WERI-Rb-1 (cell line): ENCODE results near the gene WFDC1.

Experiments used
- DNase-seq: peaks from one replicate; pipeline ENCODE4 v3.0.0-alpha.2; 2020
- H3K27ac ChIP-seq: fragments of 250-450 bp; sonication (Bioruptor Pico); 2 replicates; pipeline ENCODE4 v1.5.1; 2020; ENCODE audit warnings: mild to moderate bottlenecking, moderate library complexity
- H3K27me3 ChIP-seq: fragments of 250-450 bp; sonication (Bioruptor Pico); 2 replicates; pipeline ENCODE4 v1.5.1; 2021; ENCODE audit warnings: mild to moderate bottlenecking, low read depth, moderate library complexity; ENCODE audit not compliant: insufficient read depth, severe bottlenecking
- H3K36me3 ChIP-seq: fragments of 250-450 bp; sonication (Bioruptor Pico); 2 replicates; pipeline ENCODE4 v1.5.1; 2020; ENCODE audit warnings: mild to moderate bottlenecking, moderate library complexity
- H3K4me3 ChIP-seq: 2 replicates; pipeline ENCODE4 v1.5.1; 2011; ENCODE audit warnings: low read depth, mild to moderate bottlenecking, control low read depth, low read length
- H3K9me3 ChIP-seq: fragments of 250-450 bp; sonication (Bioruptor Pico); 2 replicates; pipeline ENCODE4 v1.5.1; 2021; ENCODE audit warnings: mild to moderate bottlenecking, moderate library complexity; ENCODE audit not compliant: severe bottlenecking
- TF ChIP-seq, protein P1 (sequence below): IDR thresholded peaks from 2 replicates; pipeline ENCODE4 v1.5.1; 2011; ENCODE audit warnings: low read depth, mild to moderate bottlenecking, control low read depth, inconsistent platforms, low read length

Gene WFDC1

DNA sequence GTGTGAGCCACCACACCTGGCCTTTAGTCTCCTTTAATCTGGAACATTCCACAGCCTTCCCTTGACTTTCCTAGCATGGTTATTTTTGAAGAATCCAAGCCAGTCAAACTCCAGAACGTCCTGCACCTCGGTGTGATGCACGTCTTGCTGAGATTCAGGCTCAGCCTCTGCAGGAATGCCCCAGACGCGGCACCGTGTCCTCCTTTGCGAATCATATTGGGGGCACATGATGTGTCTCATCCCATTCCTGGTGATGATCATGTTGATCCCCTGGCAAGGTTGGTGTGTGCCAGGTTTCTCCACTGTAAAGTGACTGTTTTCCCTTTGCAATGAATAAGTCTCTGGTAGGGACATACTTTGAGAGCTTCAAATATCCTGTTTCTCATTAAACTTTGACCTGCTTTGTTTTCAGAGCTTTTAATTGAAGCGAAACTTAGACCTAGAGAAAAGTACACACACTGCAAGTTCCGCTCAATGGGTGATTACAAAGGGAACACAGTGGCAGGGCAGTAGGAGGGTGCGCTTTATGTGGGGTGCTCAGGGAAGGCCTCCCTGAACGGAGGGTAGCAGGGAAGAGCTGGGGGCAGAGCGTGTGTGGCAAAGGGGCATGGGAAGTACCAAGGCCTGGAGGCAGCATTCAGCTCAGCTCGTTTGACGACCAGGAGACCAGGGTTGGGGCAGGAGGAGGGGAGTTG is 64.1 kb downstream of the WFDC1 start:
- no peak overlapping the region for H3K27ac ChIP-seq
- TF ChIP-seq, protein P1, sequence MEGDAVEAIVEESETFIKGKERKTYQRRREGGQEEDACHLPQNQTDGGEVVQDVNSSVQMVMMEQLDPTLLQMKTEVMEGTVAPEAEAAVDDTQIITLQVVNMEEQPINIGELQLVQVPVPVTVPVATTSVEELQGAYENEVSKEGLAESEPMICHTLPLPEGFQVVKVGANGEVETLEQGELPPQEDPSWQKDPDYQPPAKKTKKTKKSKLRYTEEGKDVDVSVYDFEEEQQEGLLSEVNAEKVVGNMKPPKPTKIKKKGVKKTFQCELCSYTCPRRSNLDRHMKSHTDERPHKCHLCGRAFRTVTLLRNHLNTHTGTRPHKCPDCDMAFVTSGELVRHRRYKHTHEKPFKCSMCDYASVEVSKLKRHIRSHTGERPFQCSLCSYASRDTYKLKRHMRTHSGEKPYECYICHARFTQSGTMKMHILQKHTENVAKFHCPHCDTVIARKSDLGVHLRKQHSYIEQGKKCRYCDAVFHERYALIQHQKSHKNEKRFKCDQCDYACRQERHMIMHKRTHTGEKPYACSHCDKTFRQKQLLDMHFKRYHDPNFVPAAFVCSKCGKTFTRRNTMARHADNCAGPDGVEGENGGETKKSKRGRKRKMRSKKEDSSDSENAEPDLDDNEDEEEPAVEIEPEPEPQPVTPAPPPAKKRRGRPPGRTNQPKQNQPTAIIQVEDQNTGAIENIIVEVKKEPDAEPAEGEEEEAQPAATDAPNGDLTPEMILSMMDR, result no peak
- H3K4me3 ChIP-seq, result no peak overlapping the region

DNA sequence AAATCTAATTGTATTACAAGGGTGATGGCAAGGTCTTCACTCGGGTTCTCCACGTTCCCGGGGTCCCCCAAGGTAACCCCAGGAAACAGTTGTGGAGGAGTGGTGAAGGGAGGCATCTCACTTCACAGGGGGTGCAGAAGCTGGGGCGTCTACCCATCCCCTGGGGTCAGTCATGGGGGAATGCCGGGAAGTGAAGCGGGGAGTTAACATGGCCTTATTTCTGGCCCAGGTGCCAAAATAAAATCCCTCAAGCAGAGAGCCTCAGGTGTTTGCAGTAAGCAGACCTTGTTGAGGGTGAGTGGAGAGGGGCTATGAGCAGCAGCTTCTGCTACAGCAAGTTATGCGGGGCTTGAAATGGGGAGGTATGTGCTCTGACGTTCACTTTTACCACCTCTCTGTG is 64.6 kb downstream of the WFDC1 start:
- no peaks in the 10 kb centered on the region for H3K27me3 ChIP-seq
- no peaks in the 10 kb centered on the region for H3K36me3 ChIP-seq
- no peaks in the 10 kb centered on the region for H3K9me3 ChIP-seq
- TF ChIP-seq, protein P1, result no peak
- H3K4me3 ChIP-seq, result no peak overlapping the region
- no peak overlapping the region for H3K27ac ChIP-seq
- no peak for DNase-seq

More for the DNA sequence above, 64.1 kb downstream of the WFDC1 start:
- no peaks in the 10 kb centered on the region for H3K27me3 ChIP-seq
- H3K36me3 ChIP-seq, result no peaks in the 10 kb centered on the region
- no peak for DNase-seq
- no peaks in the 10 kb centered on the region for H3K9me3 ChIP-seq

DNA sequence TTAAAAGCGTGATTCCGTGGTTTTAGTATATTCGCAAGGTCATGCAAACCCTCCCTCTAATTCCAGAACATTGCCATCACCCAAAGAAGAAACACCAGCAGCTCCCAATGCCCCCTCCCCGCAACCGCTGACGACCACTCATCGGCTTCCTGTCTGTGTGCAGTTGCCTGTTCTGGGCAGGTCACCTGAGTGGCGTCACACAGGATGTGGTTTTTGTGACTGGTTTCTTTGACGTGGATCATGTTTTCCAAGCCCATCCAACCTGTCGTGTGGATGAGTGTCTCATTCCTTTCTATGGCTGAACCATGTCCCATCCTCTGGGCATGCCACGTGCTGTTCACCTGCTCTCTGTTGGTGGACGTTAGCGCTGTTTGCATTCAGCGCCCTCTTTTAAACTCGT is 65.5 kb downstream of the WFDC1 start:
- Histone ChIP-seq H3K4me3 (no peak overlapping the region), H3K36me3 (no peaks in the 10 kb centered on the region), H3K27me3 (no peaks in the 10 kb centered on the region), H3K27ac (no peak overlapping the region), H3K9me3 (no peaks in the 10 kb centered on the region)
- TF ChIP-seq, protein P1, result no peak
- DNase-seq, result no peak

DNA sequence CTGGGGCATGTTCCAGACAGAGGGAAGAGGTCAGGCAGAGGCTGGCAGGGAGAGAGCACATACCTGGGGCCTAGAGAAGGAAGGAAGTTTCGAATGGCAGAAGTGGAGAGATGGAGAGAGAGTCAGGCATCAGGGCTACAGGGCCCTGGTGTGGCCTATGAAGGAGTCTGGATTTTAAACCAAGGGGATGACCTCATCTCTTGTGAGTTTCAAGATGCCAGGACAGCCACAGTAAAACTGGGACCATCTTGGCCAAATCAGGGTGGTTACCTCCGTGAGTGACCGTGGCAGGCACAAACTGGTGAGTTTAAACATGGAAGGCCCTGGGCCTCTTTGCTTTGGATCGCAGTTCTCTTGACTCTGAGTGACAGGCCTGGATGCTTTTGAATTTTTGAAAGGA is 66.1 kb downstream of the WFDC1 start:
- Histone ChIP-seq H3K9me3 (no peaks in the 10 kb centered on the region), H3K27me3 (no peaks in the 10 kb centered on the region), H3K4me3 (no peak overlapping the region), H3K27ac (no peak overlapping the region), H3K36me3 (no peaks in the 10 kb centered on the region)
- TF ChIP-seq, protein P1, result no peak
- no peak for DNase-seq

DNA sequence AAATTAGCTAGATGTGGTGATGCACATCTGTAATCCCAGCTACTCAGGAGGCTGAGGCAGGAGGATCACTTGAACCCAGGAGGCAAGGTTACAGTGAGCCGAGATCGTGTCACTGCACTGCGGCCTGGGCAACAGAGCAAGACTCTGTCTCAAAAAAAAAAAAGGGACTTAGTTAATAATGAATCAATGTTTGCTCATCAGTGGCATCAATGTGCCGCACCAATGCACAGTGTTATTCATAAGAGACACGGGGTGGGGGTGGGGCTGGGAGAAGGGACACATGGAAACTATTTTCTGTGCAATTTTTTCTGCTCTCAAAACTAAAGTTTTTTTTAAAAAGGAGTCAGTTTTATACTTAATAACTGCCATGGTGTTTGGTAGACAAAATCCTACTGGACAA is 66.9 kb downstream of the WFDC1 start:
- no peak overlapping the region for H3K27ac ChIP-seq
- no peak for DNase-seq
- no peaks in the 10 kb centered on the region for H3K9me3 ChIP-seq

More for the DNA sequence above, 66.9 kb downstream of the WFDC1 start:
- H3K36me3 ChIP-seq, result no peaks in the 10 kb centered on the region
- no peak overlapping the region for H3K4me3 ChIP-seq
- TF ChIP-seq, protein P1, result no peak
- H3K27me3 ChIP-seq, result no peaks in the 10 kb centered on the region
